GM12878 (cell line): ENCODE results near the gene HMG20B.

Source experiments
- BHLHE40 ChIP-seq, 2 experiments: fragments of 450-650 bp in 1 of 2; IDR thresholded peaks; 2 replicates each; pipeline ENCODE4 v1.6.1; 2011 to 2017; ENCODE audit warnings: low read depth in 2 of 2, borderline replicate concordance in 1 of 2, improper control_type of control experiment in 1 of 2, low read length in 1 of 2, mild to moderate bottlenecking in 1 of 2
- EZH2 ChIP-seq: IDR thresholded peaks from 2 replicates; pipeline ENCODE4 v1.6.1; 2012; ENCODE audit warnings: low read depth, mild to moderate bottlenecking, control low read depth, inconsistent platforms, low read length, borderline replicate concordance; ENCODE audit not compliant: control insufficient read depth
- HDAC6 ChIP-seq: fragments of 200-600 bp; sonication (generic); IDR thresholded peaks from one replicate; pipeline ENCODE4 v1.8.0; 2017; ENCODE audit warnings: antibody characterized with exemption; ENCODE audit not compliant: unreplicated experiment
- NFXL1 ChIP-seq: fragments of 450-650 bp; IDR thresholded peaks from 2 replicates; pipeline ENCODE4 v1.6.1; 2017; ENCODE audit warnings: antibody characterized with exemption, mild to moderate bottlenecking, borderline replicate concordance
- POLR2A ChIP-seq: IDR thresholded peaks from 2 replicates; pipeline ENCODE4 v1.6.1; 2011; ENCODE audit warnings: low read depth, mild to moderate bottlenecking, low read length
- SPI1 ChIP-seq: IDR thresholded peaks from 2 replicates; pipeline ENCODE4 v1.6.1; 2011; ENCODE audit warnings: low read depth, mild to moderate bottlenecking, low read length, moderate library complexity, borderline replicate concordance; ENCODE audit not compliant: insufficient read depth
- SUZ12 ChIP-seq: fragments of 200-600 bp; sonication (generic); IDR thresholded peaks from one replicate; pipeline ENCODE4 v1.6.1; 2018; ENCODE audit warnings: antibody characterized with exemption, mild to moderate bottlenecking; ENCODE audit not compliant: unreplicated experiment
- TCF7 ChIP-seq: IDR thresholded peaks from 2 replicates; pipeline ENCODE4 v1.6.1; 2014; ENCODE audit warnings: antibody characterized with exemption, borderline replicate concordance
- ZNF274 ChIP-seq: IDR thresholded peaks from one replicate; pipeline ENCODE4 v1.8.0; 2011; ENCODE audit not compliant: insufficient read length, insufficient read depth
- ZNF622 ChIP-seq: fragments of 450-650 bp; IDR thresholded peaks from 2 replicates; pipeline ENCODE4 v1.6.1; 2017; ENCODE audit warnings: mild to moderate bottlenecking, inconsistent platforms
- TF ChIP-seq, protein P1 (sequence below): IDR thresholded peaks from 2 replicates; pipeline ENCODE4 v1.6.1; 2011; ENCODE audit warnings: borderline replicate concordance, low read depth, mild to moderate bottlenecking, moderate library complexity, mixed read lengths, low read length; ENCODE audit not compliant: insufficient read depth; ENCODE audit errors: extremely low read length
- TF ChIP-seq, protein P2 (sequence below): IDR thresholded peaks from 2 replicates; pipeline ENCODE4 v1.6.1; 2012; ENCODE audit warnings: low read depth, low read length, improper control_type of control experiment
- TF ChIP-seq, protein P3 (sequence below), 3 experiments: IDR thresholded peaks in 2 of 3; conservative IDR thresholded peaks in 1 of 3; 2 replicates each; pipeline ENCODE4 v1.5.1; 2011; ENCODE audit warnings: low read depth in 3 of 3, low read length in 3 of 3, mild to moderate bottlenecking in 3 of 3, control low read depth in 2 of 3, moderate library complexity in 2 of 3, inconsistent platforms in 1 of 3, mixed read lengths in 1 of 3; ENCODE audit not compliant: control insufficient read depth in 2 of 3, insufficient read depth in 1 of 3; ENCODE audit errors: extremely low read depth in 1 of 3

DNA sequence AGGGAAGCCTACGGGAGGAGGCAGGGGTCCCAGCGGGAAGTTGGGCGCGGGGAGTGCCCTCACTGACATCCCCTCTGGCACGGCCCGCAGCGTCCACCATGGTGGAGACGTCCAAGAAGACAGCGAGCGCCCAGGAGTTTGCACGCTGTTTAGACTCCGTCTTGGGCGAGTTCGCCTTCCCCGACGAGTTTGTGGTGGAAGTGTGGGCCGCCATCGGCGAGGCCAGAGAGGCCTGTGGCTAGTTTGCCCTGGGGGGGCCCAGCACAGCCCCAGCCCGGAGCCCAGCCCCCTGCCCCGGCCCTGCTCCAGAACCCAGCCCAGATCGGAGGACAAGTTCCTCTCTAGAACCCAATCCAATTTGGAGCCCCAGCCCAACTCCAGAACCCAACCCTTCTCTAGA, 17.2 kb downstream of the HMG20B start:
- TF ChIP-seq, protein P1, sequence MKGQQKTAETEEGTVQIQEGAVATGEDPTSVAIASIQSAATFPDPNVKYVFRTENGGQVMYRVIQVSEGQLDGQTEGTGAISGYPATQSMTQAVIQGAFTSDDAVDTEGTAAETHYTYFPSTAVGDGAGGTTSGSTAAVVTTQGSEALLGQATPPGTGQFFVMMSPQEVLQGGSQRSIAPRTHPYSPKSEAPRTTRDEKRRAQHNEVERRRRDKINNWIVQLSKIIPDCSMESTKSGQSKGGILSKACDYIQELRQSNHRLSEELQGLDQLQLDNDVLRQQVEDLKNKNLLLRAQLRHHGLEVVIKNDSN = no peak
- TF ChIP-seq, protein P2, sequence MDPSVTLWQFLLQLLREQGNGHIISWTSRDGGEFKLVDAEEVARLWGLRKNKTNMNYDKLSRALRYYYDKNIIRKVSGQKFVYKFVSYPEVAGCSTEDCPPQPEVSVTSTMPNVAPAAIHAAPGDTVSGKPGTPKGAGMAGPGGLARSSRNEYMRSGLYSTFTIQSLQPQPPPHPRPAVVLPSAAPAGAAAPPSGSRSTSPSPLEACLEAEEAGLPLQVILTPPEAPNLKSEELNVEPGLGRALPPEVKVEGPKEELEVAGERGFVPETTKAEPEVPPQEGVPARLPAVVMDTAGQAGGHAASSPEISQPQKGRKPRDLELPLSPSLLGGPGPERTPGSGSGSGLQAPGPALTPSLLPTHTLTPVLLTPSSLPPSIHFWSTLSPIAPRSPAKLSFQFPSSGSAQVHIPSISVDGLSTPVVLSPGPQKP = no peak
- no peak for TF ChIP-seq BHLHE40 (IDR thresholded peaks at IDR 0.05; ENCODE audit: borderline replicate concordance in 1 of 2, low read depth in 2 of 2, low read length in 1 of 2)
- no peak for TF ChIP-seq POLR2A
- no peak for TF ChIP-seq EZH2
- TF ChIP-seq TCF7 = no peak
- no peak for TF ChIP-seq ZNF622
- TF ChIP-seq, protein P3, sequence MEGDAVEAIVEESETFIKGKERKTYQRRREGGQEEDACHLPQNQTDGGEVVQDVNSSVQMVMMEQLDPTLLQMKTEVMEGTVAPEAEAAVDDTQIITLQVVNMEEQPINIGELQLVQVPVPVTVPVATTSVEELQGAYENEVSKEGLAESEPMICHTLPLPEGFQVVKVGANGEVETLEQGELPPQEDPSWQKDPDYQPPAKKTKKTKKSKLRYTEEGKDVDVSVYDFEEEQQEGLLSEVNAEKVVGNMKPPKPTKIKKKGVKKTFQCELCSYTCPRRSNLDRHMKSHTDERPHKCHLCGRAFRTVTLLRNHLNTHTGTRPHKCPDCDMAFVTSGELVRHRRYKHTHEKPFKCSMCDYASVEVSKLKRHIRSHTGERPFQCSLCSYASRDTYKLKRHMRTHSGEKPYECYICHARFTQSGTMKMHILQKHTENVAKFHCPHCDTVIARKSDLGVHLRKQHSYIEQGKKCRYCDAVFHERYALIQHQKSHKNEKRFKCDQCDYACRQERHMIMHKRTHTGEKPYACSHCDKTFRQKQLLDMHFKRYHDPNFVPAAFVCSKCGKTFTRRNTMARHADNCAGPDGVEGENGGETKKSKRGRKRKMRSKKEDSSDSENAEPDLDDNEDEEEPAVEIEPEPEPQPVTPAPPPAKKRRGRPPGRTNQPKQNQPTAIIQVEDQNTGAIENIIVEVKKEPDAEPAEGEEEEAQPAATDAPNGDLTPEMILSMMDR (IDR thresholded peaks at IDR 0.05 in 2 of 3, conservative IDR thresholded peaks at IDR 0.05 in 1 of 3; ENCODE audit: control insufficient read depth in 2 of 3, extremely low read depth in 1 of 3, insufficient read depth in 1 of 3, low read depth in 3 of 3, low read length in 3 of 3) = no peak
- no peak for TF ChIP-seq ZNF274
- no peak for TF ChIP-seq SPI1
- no peak for TF ChIP-seq SUZ12
- TF ChIP-seq NFXL1 = no peak
- no peak for TF ChIP-seq HDAC6
